22Rv1 (cell line): ENCODE results near the gene NOL4L.

Experiments
- ZFX ChIP-seq: fragments of 450-650 bp; IDR thresholded peaks from 2 replicates; pipeline ENCODE4 v1.6.1; 2017; ENCODE audit warnings: antibody characterized with exemption, borderline replicate concordance
- TF ChIP-seq, protein P1 (sequence below): fragments of 450-650 bp; IDR thresholded peaks from 2 replicates; pipeline ENCODE4 v1.5.1; 2017; ENCODE audit warnings: mild to moderate bottlenecking

DNA sequence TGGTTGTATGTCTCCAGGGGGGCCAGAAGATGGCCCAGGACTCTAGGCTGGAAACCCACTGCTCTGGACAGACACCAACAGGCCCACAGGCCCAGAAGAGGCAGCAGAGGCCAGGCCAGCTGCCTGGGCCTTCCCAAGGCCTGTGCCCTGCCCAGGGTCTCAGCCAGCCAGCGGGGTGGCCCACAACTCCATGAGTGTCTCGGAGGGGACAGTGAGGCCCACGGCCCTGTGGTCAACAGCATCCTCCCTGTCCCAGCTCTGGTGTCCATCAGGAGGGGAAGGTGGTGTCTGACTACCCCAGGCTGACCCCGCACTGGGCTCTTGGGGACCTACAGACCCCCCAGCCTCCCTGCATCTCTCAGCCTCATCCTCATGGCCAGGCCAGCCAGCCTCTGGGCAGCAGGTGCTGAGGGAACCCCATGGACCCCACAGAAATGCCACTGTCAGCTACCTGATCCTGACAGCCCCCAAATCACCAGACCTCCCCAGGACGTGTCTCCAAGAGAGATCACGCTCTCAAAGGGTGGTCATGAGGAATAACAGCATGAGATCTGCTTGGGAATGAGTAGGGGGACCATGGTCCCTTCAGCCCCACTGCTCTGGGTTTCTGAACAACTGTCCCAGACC lies 112.4 kb downstream of the NOL4L start:
- TF ChIP-seq, protein P1, sequence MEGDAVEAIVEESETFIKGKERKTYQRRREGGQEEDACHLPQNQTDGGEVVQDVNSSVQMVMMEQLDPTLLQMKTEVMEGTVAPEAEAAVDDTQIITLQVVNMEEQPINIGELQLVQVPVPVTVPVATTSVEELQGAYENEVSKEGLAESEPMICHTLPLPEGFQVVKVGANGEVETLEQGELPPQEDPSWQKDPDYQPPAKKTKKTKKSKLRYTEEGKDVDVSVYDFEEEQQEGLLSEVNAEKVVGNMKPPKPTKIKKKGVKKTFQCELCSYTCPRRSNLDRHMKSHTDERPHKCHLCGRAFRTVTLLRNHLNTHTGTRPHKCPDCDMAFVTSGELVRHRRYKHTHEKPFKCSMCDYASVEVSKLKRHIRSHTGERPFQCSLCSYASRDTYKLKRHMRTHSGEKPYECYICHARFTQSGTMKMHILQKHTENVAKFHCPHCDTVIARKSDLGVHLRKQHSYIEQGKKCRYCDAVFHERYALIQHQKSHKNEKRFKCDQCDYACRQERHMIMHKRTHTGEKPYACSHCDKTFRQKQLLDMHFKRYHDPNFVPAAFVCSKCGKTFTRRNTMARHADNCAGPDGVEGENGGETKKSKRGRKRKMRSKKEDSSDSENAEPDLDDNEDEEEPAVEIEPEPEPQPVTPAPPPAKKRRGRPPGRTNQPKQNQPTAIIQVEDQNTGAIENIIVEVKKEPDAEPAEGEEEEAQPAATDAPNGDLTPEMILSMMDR = no peak
- no peak for TF ChIP-seq ZFX
